Ovary (tissue), 3 donors: ENCODE measurements around the gene SYNDIG1.

Experiments
- CTCF ChIP-seq, 3 donors: fragments of 450-650 bp in 2 of 3; fragments of 200-600 bp in 1 of 3; IDR thresholded peaks; one replicate each; pipeline versions ENCODE4 v1.5.1 to v1.8.0; 2016 to 2022; ENCODE audit warnings: antibody characterized with exemption in 3 of 3, mild to moderate bottlenecking in 1 of 3
- EP300 ChIP-seq: sonication (generic); formaldehyde crosslinking; IDR thresholded peaks from one replicate; pipeline ENCODE4 v1.6.1; 2017; ENCODE audit warnings: antibody characterized with exemption
- donor health status: DM: no; HTN: no; CAD: no.

- TF ChIP-seq CTCF (IDR thresholded peaks at IDR 0.05) (no peak), EP300 (no peak)
These were observed 209.1 kb downstream of the SYNDIG1 start for GRCh38 chr20:24678351-24679106.
